ENCODE results near the gene PASD1.
"Not testable (repeated sequence)": the region's sequence is repeated elsewhere in the genome, so short reads cannot be mapped to it uniquely, and the experiment has no call there.

PASD1 gene, protein sequence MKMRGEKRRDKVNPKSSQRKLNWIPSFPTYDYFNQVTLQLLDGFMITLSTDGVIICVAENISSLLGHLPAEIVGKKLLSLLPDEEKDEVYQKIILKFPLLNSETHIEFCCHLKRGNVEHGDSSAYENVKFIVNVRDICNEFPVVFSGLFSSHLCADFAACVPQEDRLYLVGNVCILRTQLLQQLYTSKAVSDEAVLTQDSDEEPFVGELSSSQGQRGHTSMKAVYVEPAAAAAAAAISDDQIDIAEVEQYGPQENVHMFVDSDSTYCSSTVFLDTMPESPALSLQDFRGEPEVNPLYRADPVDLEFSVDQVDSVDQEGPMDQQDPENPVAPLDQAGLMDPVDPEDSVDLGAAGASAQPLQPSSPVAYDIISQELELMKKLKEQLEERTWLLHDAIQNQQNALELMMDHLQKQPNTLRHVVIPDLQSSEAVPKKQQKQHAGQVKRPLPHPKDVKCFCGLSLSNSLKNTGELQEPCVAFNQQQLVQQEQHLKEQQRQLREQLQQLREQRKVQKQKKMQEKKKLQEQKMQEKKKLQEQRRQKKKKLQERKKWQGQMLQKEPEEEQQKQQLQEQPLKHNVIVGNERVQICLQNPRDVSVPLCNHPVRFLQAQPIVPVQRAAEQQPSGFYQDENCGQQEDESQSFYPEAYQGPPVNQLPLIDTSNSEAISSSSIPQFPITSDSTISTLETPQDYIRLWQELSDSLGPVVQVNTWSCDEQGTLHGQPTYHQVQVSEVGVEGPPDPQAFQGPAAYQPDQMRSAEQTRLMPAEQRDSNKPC

GRCh38 chrX:151563449-151563848, at the start of gene PASD1:
PASD1 (plus strand) TSS chrX:151563675; CDS start chrX:151601554, 37,879 bp downstream.
- Mint-ChIP-seq H3K27me3 (no peaks in the 10 kb centered on the region), H3K9me3 (peaks cover 10% of the 10 kb centered on the region), H3K4me3 (no peak within 1 kb of the TSS), H3K4me1 (ENCODE audit: low read depth) (no peaks in the 10 kb centered on the region), H3K27ac (no peak within 1 kb of the TSS), H3K36me3 (ENCODE audit: low read depth) (no peaks in the 10 kb centered on the region)
- intact Hi-C loops (cut with micrococcal nuclease): no loop called here

GRCh38 chrX:151515237-151515636, 48.2 kb upstream of the PASD1 start:
- intact Hi-C loops (cut with micrococcal nuclease): no loop called here
- H3K4me1 Mint-ChIP-seq (ENCODE audit: low read depth): no peaks in the 10 kb centered on the region
- H3K4me3 Mint-ChIP-seq: no peak overlapping the region
- no peaks in the 10 kb centered on the region for H3K9me3 Mint-ChIP-seq
- peaks cover 2% of the 10 kb centered on the region for H3K27me3 Mint-ChIP-seq
- no peak overlapping the region for H3K27ac Mint-ChIP-seq
- H3K36me3 Mint-ChIP-seq (ENCODE audit: low read depth): no peaks in the 10 kb centered on the region

GRCh38 chrX:151516538-151517187, 46.8 kb upstream of the PASD1 start:
- intact Hi-C loops (cut with micrococcal nuclease): no loop called here
- H3K36me3 Mint-ChIP-seq (ENCODE audit: low read depth): no peaks in the 10 kb centered on the region
- no peak overlapping the region for H3K27ac Mint-ChIP-seq
- no peaks in the 10 kb centered on the region for H3K9me3 Mint-ChIP-seq
- H3K4me1 Mint-ChIP-seq (ENCODE audit: low read depth): no peaks in the 10 kb centered on the region
- H3K4me3 Mint-ChIP-seq: no peak overlapping the region
- no peaks in the 10 kb centered on the region for H3K27me3 Mint-ChIP-seq

DNA sequence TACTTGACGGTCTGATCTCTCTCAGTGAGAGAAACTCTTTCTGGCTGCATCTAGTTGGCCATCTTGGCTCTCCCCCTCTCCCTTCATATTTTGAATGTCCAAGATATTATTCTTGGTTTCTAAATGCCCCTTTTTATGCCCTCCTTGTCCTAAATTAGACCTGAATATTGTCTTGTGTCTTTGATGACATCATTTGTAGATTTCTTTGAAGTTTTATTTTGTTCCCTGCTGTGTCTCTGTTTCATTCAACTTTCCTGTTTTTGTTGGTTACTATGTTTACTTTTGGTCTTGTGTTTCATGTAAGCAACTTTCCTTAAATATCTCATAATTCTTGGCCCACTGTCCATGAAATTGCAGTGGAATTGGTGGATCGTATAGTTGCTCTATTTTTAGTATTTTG, 46.1 kb upstream of the PASD1 start:
- Mint-ChIP-seq H3K4me1 (ENCODE audit: low read depth) (no peaks in the 10 kb centered on the region), H3K27ac (no peak overlapping the region), H3K9me3 (no peaks in the 10 kb centered on the region), H3K27me3 (peaks cover 2% of the 10 kb centered on the region), H3K4me3 (no peak overlapping the region), H3K36me3 (ENCODE audit: low read depth) (no peaks in the 10 kb centered on the region)
- intact Hi-C loops (cut with micrococcal nuclease): no loop called here

DNA sequence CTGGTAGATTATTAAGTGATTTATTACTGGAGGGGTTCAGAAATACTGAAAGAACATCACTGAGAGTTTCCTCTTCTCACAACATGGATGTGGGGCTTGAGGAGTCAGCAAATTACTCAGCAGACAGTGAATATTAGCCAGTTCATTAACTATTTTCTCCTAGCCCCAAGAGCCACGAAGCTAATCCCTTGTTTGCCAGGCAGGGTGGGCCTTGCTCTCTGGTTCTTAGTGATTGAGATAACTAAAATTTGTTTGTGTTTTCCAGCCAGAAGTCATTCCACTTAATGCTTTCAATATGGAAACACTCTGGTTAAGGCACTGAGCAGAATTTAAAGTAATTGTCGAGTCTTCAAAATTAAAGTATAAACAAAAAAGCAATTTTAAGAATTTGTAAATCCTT, 40.1 kb upstream of the PASD1 start:
- no peaks in the 10 kb centered on the region for H3K9me3 Mint-ChIP-seq
- no peak overlapping the region for H3K27ac Mint-ChIP-seq
- H3K36me3 Mint-ChIP-seq (ENCODE audit: low read depth): no peaks in the 10 kb centered on the region
- no peak overlapping the region for H3K4me3 Mint-ChIP-seq
- no peaks in the 10 kb centered on the region for H3K4me1 Mint-ChIP-seq (ENCODE audit: low read depth)
- peaks cover 2% of the 10 kb centered on the region for H3K27me3 Mint-ChIP-seq
- intact Hi-C loops (cut with micrococcal nuclease): no loop called here

- no peak overlapping the region for H3K27ac Mint-ChIP-seq
- intact Hi-C loops (cut with micrococcal nuclease): no loop called here
- no peaks in the 10 kb centered on the region for H3K27me3 Mint-ChIP-seq
- H3K36me3 Mint-ChIP-seq (ENCODE audit: low read depth): no peaks in the 10 kb centered on the region
- H3K4me3 Mint-ChIP-seq: no peak overlapping the region
- H3K9me3 Mint-ChIP-seq: no peaks in the 10 kb centered on the region
- H3K4me1 Mint-ChIP-seq (ENCODE audit: low read depth): no peaks in the 10 kb centered on the region
Observed at GRCh38 chrX:151536571-151536970, 26.9 kb upstream of the PASD1 start.

- no peaks in the 10 kb centered on the region for H3K27me3 Mint-ChIP-seq
Observed at GRCh38 chrX:151537572-151537971, 25.9 kb upstream of the PASD1 start.

GRCh38 chrX:151538190-151539122, 25.0 kb upstream of the PASD1 start:
- Mint-ChIP-seq H3K36me3 (ENCODE audit: low read depth) (no peaks in the 10 kb centered on the region), H3K4me3 (no peak overlapping the region), H3K27me3 (no peaks in the 10 kb centered on the region), H3K27ac (no peak overlapping the region), H3K9me3 (no peaks in the 10 kb centered on the region), H3K4me1 (ENCODE audit: low read depth) (no peaks in the 10 kb centered on the region)
- intact Hi-C loops (cut with micrococcal nuclease): no loop called here

More at GRCh38 chrX:151537572-151537971, 25.9 kb upstream of the PASD1 start:
- Mint-ChIP-seq H3K4me1 (ENCODE audit: low read depth) (no peaks in the 10 kb centered on the region), H3K36me3 (ENCODE audit: low read depth) (no peaks in the 10 kb centered on the region), H3K9me3 (no peaks in the 10 kb centered on the region), H3K4me3 (no peak overlapping the region), H3K27ac (no peak overlapping the region)
- intact Hi-C loops (cut with micrococcal nuclease): no loop called here

DNA sequence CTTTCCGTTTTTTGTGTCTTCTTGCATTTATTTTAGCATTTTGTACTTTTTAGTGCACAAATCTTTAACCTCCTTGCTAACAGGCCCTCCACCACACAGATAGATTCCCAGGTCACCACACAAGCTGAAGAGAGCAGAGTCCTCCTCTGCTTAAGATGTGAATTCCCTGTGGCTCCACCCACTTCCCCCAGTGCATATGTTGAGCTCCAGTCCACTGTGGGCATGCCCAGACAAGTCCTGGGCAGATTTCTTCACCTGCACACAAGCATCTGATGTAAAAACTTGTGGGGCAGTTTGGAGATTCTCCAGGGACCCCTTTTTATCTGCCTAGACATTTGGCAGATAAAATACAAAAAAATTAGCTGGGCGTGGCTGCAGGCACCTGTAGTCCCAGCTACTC, 19.8 kb upstream of the PASD1 start:
- Mint-ChIP-seq H3K9me3 (no peaks in the 10 kb centered on the region), H3K36me3 (ENCODE audit: low read depth) (no peaks in the 10 kb centered on the region)
- intact Hi-C loops (cut with micrococcal nuclease): no loop called here

GRCh38 chrX:151546226-151546625, 17.2 kb upstream of the PASD1 start:
- H3K4me3 Mint-ChIP-seq; H3K27me3 Mint-ChIP-seq; H3K27ac Mint-ChIP-seq; intact Hi-C loops (cut with micrococcal nuclease); H3K9me3 Mint-ChIP-seq; H3K36me3 Mint-ChIP-seq (ENCODE audit: low read depth); H3K4me1 Mint-ChIP-seq (ENCODE audit: low read depth): not testable (repeated sequence)

More for the DNA sequence above, 19.8 kb upstream of the PASD1 start:
- H3K27me3 Mint-ChIP-seq: no peaks in the 10 kb centered on the region
- no peaks in the 10 kb centered on the region for H3K4me1 Mint-ChIP-seq (ENCODE audit: low read depth)
- H3K4me3 Mint-ChIP-seq: no peak overlapping the region
- H3K27ac Mint-ChIP-seq: no peak overlapping the region

- H3K9me3 Mint-ChIP-seq; H3K4me3 Mint-ChIP-seq; H3K27me3 Mint-ChIP-seq; intact Hi-C loops (cut with micrococcal nuclease); H3K36me3 Mint-ChIP-seq (ENCODE audit: low read depth); H3K4me1 Mint-ChIP-seq (ENCODE audit: low read depth); H3K27ac Mint-ChIP-seq: not testable (repeated sequence)
Observed at GRCh38 chrX:151551176-151551575, 12.3 kb upstream of the PASD1 start.

GRCh38 chrX:151552743-151553142, 10.7 kb upstream of the PASD1 start:
- no peak overlapping the region for H3K27ac Mint-ChIP-seq
- peaks cover 2% of the 10 kb centered on the region for H3K27me3 Mint-ChIP-seq
- H3K4me3 Mint-ChIP-seq: no peak overlapping the region
- intact Hi-C loops (cut with micrococcal nuclease): no loop called here
- peaks cover 7% of the 10 kb centered on the region for H3K9me3 Mint-ChIP-seq
- H3K36me3 Mint-ChIP-seq (ENCODE audit: low read depth): no peaks in the 10 kb centered on the region
- no peaks in the 10 kb centered on the region for H3K4me1 Mint-ChIP-seq (ENCODE audit: low read depth)

- H3K27ac Mint-ChIP-seq; H3K36me3 Mint-ChIP-seq (ENCODE audit: low read depth); H3K9me3 Mint-ChIP-seq; H3K4me1 Mint-ChIP-seq (ENCODE audit: low read depth); intact Hi-C loops (cut with micrococcal nuclease); H3K27me3 Mint-ChIP-seq; H3K4me3 Mint-ChIP-seq: not testable (repeated sequence)
Observed at GRCh38 chrX:151555301-151555700, 8.2 kb upstream of the PASD1 start.

All from dendritic cell treated with granulocyte-macrophage colony-stimulating factor and Interleukin-4, amounts not matched to agents 40 ng/mL and 50 ng/mL, for 4 days (primary cell).